ENCODE results near the gene BANF2. TPM values are rescaled to one million over a fixed set of nuclear protein-coding genes. Genes with fewer than 3 reads are reported as not detected.

Gene BANF2
- polyA plus RNA-seq, 1 of the 3 experiments (the other 2 are of a cell fraction): not detected

- CTCF ChIA-PET: interaction anchor here (0.5 to 1.5 kb wide), 3 partner anchors 225 to 271 kb away, joined by 3 to 4 read pairs (median 3); no protein-coding TSS in a partner anchor
Observed at GRCh38 chr20:17673084-17673483, 26.7 kb upstream of the BANF2 start.

GRCh38 chr20:17674722-17675518 lies 24.8 kb upstream of the BANF2 start:
- H3K9me3 ChIP-seq: no peaks in the 10 kb centered on the region
- peaks cover 6 to 43% of the 10 kb centered on the region in 2 experiments for H3K36me3 ChIP-seq (replicated peaks in 1 of 2; ENCODE audit: control insufficient read depth in 1 of 2, insufficient read depth in 2 of 2, low read length in 1 of 2)
- WGBS (ENCODE audit: low lambda C conversion rate): 95% methylated on average over 9 of the region's 9 CpGs
- H3K27me3 ChIP-seq (ENCODE audit: insufficient read depth): no peaks in the 10 kb centered on the region
- H2AFZ ChIP-seq (ENCODE audit: low read depth): no peak overlapping the region
- H3K27ac ChIP-seq (ENCODE audit: low read depth in 2 of 2, low read length in 1 of 2): no peak overlapping the region
- H3K9ac ChIP-seq: no peak overlapping the region
- H3K9me2 ChIP-seq: no peaks in the 10 kb centered on the region
- peaks cover 97% of the 10 kb centered on the region for H4K20me1 ChIP-seq (ENCODE audit: insufficient read depth)
- H3F3A ChIP-seq (replicated peaks; ENCODE audit: insufficient read depth): no peaks in the 10 kb centered on the region
- peaks cover 6% of the 10 kb centered on the region in 2 experiments; a peak in 3 of 4 replicates for H3K4me1 ChIP-seq (ENCODE audit: control insufficient read depth in 1 of 2, insufficient read depth in 2 of 2, low read depth in 1 of 2, low read length in 1 of 2)
- H3K4me3 ChIP-seq (ENCODE audit: low read depth in 2 of 2, low read length in 1 of 2): no peak overlapping the region
- no peak for DNase-seq
- H3K4me2 ChIP-seq: no peak overlapping the region
- TF ChIP-seq RXRA (IDR thresholded peaks at IDR 0.05; ENCODE audit: borderline replicate concordance, low read depth) (no peak), IRF3 (IDR thresholded peaks at IDR 0.05; ENCODE audit: low read depth, low read length) (no peak), PBX3 (IDR thresholded peaks at IDR 0.05) (no peak), SIN3A (IDR thresholded peaks at IDR 0.05; ENCODE audit: borderline replicate concordance, low read depth, low read length) (no peak), EP300 (IDR thresholded peaks at IDR 0.05; ENCODE audit: borderline replicate concordance in 1 of 2, low read depth in 1 of 2, low read length in 1 of 2) (no peak), TEAD4 (IDR thresholded peaks at IDR 0.05; ENCODE audit: borderline replicate concordance, insufficient read depth) (no peak), FOXJ3 (CRISPR knock-in tag; IDR thresholded peaks at IDR 0.05) (no peak)
- H3K79me2 ChIP-seq (ENCODE audit: insufficient read depth): peaks cover 100% of the 10 kb centered on the region
- ChIA-PET POLR2A (no interaction called here), CTCF (interaction anchor here (1.1 to 2.3 kb wide), 4 partner anchors 8 to 223 kb away, joined by 3 to 5 read pairs (median 3); no protein-coding TSS in a partner anchor)

More at GRCh38 chr20:17673084-17673483, 26.7 kb upstream of the BANF2 start:
- Histone ChIP-seq H4K20me1 (ENCODE audit: insufficient read depth) (peaks cover 99% of the 10 kb centered on the region), H3K4me1 (ENCODE audit: control insufficient read depth in 1 of 2, insufficient read depth in 2 of 2, low read depth in 1 of 2, low read length in 1 of 2) (peaks cover 8 to 9% of the 10 kb centered on the region in 2 experiments; a peak in 2 of 4 replicates), H3F3A (replicated peaks; ENCODE audit: insufficient read depth) (no peaks in the 10 kb centered on the region), H3K27ac (ENCODE audit: low read depth in 2 of 2, low read length in 1 of 2) (no peak overlapping the region), H2AFZ (ENCODE audit: low read depth) (no peak overlapping the region), H3K27me3 (ENCODE audit: insufficient read depth) (no peaks in the 10 kb centered on the region), H3K4me2 (no peak overlapping the region), H3K4me3 (ENCODE audit: low read depth in 2 of 2, low read length in 1 of 2) (no peak overlapping the region), H3K79me2 (ENCODE audit: insufficient read depth) (peaks cover 100% of the 10 kb centered on the region), H3K9me3 (no peaks in the 10 kb centered on the region), H3K9ac (no peak overlapping the region), H3K9me2 (no peaks in the 10 kb centered on the region), H3K36me3 (replicated peaks in 1 of 2; ENCODE audit: control insufficient read depth in 1 of 2, insufficient read depth in 2 of 2, low read length in 1 of 2) (peaks cover 9 to 39% of the 10 kb centered on the region in 2 experiments)
- POLR2A ChIA-PET: no interaction called here
- DNase-seq: no peak
- WGBS (ENCODE audit: low lambda C conversion rate): 96% methylated on average over 7 of the region's 7 CpGs
- no peak for TF ChIP-seq PBX3 (IDR thresholded peaks at IDR 0.05)
- TF ChIP-seq TEAD4 (IDR thresholded peaks at IDR 0.05; ENCODE audit: borderline replicate concordance, insufficient read depth): no peak
- TF ChIP-seq FOXJ3 (CRISPR knock-in tag; IDR thresholded peaks at IDR 0.05): no peak
- no peak for TF ChIP-seq GABPA (IDR thresholded peaks at IDR 0.05; ENCODE audit: low read depth)
- no peak for TF ChIP-seq POLR2AphosphoS5 (IDR thresholded peaks at IDR 0.05; ENCODE audit: low read depth, low read length)
- TF ChIP-seq YY1 (IDR thresholded peaks at IDR 0.05; ENCODE audit: low read depth): no peak
- no peak for TF ChIP-seq NFIC (IDR thresholded peaks at IDR 0.05; ENCODE audit: borderline replicate concordance)
- no peak for TF ChIP-seq USF2 (IDR thresholded peaks at IDR 0.05; ENCODE audit: borderline replicate concordance, low read depth, low read length)
- no peak for TF ChIP-seq RXRA (IDR thresholded peaks at IDR 0.05; ENCODE audit: borderline replicate concordance, low read depth)
